GM23338 (cell line): Measurements from ENCODE around the gene AKT2. TPM values are rescaled to one million over a fixed set of nuclear protein-coding genes. Genes with fewer than 3 reads are reported as not detected.

ENCODE experiments used
- ATAC-seq: fragments of 200-7000 bp; cut with Tn5 transposase; 3 replicates; pipeline ENCODE4 v1.9.1; 2020
- DNase-seq: peaks from one replicate; pipeline ENCODE4 v3.0.0-alpha.2; 2015; ENCODE audit warnings: low spot score
- H2AFZ ChIP-seq: fragments of 200-600 bp; sonication (generic); 2 replicates; pipeline ENCODE4 v1.8.0; 2016; ENCODE audit warnings: antibody characterized with exemption, mild to moderate bottlenecking, moderate library complexity
- H3F3A ChIP-seq: fragments of 200-600 bp; sonication (generic); replicated peaks from 2 replicates; pipeline ENCODE4 v1.8.0; 2017; ENCODE audit warnings: antibody characterized with exemption, mixed run types, low read depth
- H3K27ac ChIP-seq: fragments of 200-600 bp; sonication (generic); 2 replicates; pipeline ENCODE4 v1.6.1; 2016; ENCODE audit warnings: low read depth
- H3K27me3 ChIP-seq: fragments of 200-600 bp; sonication (generic); 2 replicates; pipeline ENCODE4 v1.8.0; 2016; ENCODE audit warnings: mild to moderate bottlenecking, mixed run types, moderate library complexity; ENCODE audit not compliant: insufficient read depth
- H3K36me3 ChIP-seq: fragments of 200-600 bp; sonication (generic); 2 replicates; pipeline ENCODE4 v1.8.0; 2016; ENCODE audit warnings: mild to moderate bottlenecking; ENCODE audit not compliant: insufficient read depth
- H3K4me1 ChIP-seq: fragments of 200-600 bp; sonication (generic); 2 replicates; pipeline ENCODE4 v1.8.0; 2016; ENCODE audit warnings: mild to moderate bottlenecking, moderate library complexity; ENCODE audit not compliant: insufficient read depth
- H3K4me2 ChIP-seq: fragments of 200-600 bp; sonication (generic); 2 replicates; pipeline ENCODE4 v1.7.1; 2017; ENCODE audit warnings: mixed run types
- H3K4me3 ChIP-seq: fragments of 200-600 bp; sonication (generic); 2 replicates; pipeline ENCODE4 v1.6.1; 2016; ENCODE audit warnings: mixed run types
- H3K79me2 ChIP-seq: fragments of 200-600 bp; sonication (generic); replicated peaks from 2 replicates; pipeline ENCODE4 v1.8.0; 2017; ENCODE audit warnings: mild to moderate bottlenecking; ENCODE audit not compliant: insufficient read depth
- H3K9me2 ChIP-seq: fragments of 200-600 bp; sonication (generic); 2 replicates; pipeline ENCODE4 v1.8.0; 2017; ENCODE audit not compliant: insufficient read depth
- H4K20me1 ChIP-seq: fragments of 200-600 bp; sonication (generic); replicated peaks from 2 replicates; pipeline ENCODE4 v1.8.0; 2017; ENCODE audit warnings: mild to moderate bottlenecking; ENCODE audit not compliant: insufficient read depth
- H3K27ac Mint-ChIP-seq: 2 replicates; pipeline ENCODE4 v1.8.0; 2020; ENCODE audit warnings: inconsistent platforms, mild to moderate bottlenecking, moderate library complexity, mixed read lengths
- H3K27me3 Mint-ChIP-seq: 3 replicates; pipeline ENCODE4 v1.8.0; 2022; ENCODE audit warnings: low read depth, mild to moderate bottlenecking, moderate library complexity, mixed read lengths, inconsistent platforms; ENCODE audit not compliant: insufficient read depth, poor library complexity
- H3K36me3 Mint-ChIP-seq: 3 replicates; pipeline ENCODE4 v1.8.0; 2021; ENCODE audit warnings: low read depth, mild to moderate bottlenecking, inconsistent platforms, moderate library complexity, mixed read lengths
- H3K4me1 Mint-ChIP-seq: 3 replicates; pipeline ENCODE4 v1.8.0; 2020; ENCODE audit warnings: mild to moderate bottlenecking, inconsistent platforms, mixed read lengths
- H3K4me3 Mint-ChIP-seq: 3 replicates; pipeline ENCODE4 v1.8.0; 2021; ENCODE audit warnings: moderate library complexity, mild to moderate bottlenecking, inconsistent platforms, mixed read lengths
- H3K9me3 Mint-ChIP-seq: 3 replicates; pipeline ENCODE4 v1.8.0; 2020; ENCODE audit warnings: moderate library complexity, mild to moderate bottlenecking, inconsistent platforms, mixed read lengths
- CTCF ChIP-seq, 2 experiments: fragments of 200-600 bp in 1 of 2; sonication (generic) in 1 of 2; conservative IDR thresholded peaks; 2 replicates each; pipeline versions ENCODE4 v1.5.1 to v1.6.1; 2016 to 2017; ENCODE audit warnings: antibody characterized with exemption in 2 of 2, low read depth in 2 of 2, mild to moderate bottlenecking in 2 of 2, moderate library complexity in 1 of 2
- EZH2 ChIP-seq: fragments of 200-600 bp; sonication (generic); IDR thresholded peaks from one replicate; pipeline ENCODE4 v1.8.0; 2017; ENCODE audit warnings: antibody characterized with exemption, mild to moderate bottlenecking, low read depth; ENCODE audit not compliant: unreplicated experiment
- EZH2phosphoT487 ChIP-seq: fragments of 200-600 bp; sonication (generic); IDR thresholded peaks from one replicate; pipeline ENCODE4 v1.8.1; 2018; ENCODE audit warnings: antibody characterized with exemption; ENCODE audit not compliant: unreplicated experiment
- JUNB ChIP-seq: IDR thresholded peaks from one replicate; pipeline ENCODE4 v1.6.1; 2016; ENCODE audit warnings: antibody characterized with exemption; ENCODE audit not compliant: unreplicated experiment
- NANOG ChIP-seq: IDR thresholded peaks from 2 replicates; pipeline ENCODE4 v1.6.1; 2016; ENCODE audit warnings: antibody characterized with exemption, borderline replicate concordance
- ZNF114 ChIP-seq: fragments of 250-450 bp; sonication (Bioruptor Pico); IDR thresholded peaks from 2 replicates; pipeline ENCODE4 v1.5.0; 2020; ENCODE audit warnings: mild to moderate bottlenecking, moderate library complexity
- polyA plus RNA-seq: library from polyadenylated mRNA; unstranded; fragments of >200 nt; fragmentation: Nextera tagmentation; extraction: Ambion mirVana; gene quantifications from 2 replicates; pipeline ENCODE4 v1.2.1, GENCODE V29; 2016
- total RNA-seq: library from RNA; depleted of rRNA; stranded (reverse); fragments of >200 nt; shearing (Covaris generic); gene quantifications from 2 replicates; pipeline ENCODE4 v1.2.3, GENCODE V29; 2014
- TF ChIP-seq, protein P1 (sequence below): fragments of 250-450 bp; sonication (Bioruptor Pico); IDR thresholded peaks from 2 replicates; pipeline ENCODE4 v1.5.0; 2020; ENCODE audit warnings: mild to moderate bottlenecking, moderate library complexity

The AKT2 gene
- total and polyA plus RNA-seq, 2 experiments from 2014 or later, result 17.6 to 123 TPM

GRCh38 chr19:40249781-40250180, 35.4 kb downstream of the AKT2 start (continued):
- TF ChIP-seq NANOG (no peak), EZH2phosphoT487 (no peak), ZNF114 (no peak)

DNA sequence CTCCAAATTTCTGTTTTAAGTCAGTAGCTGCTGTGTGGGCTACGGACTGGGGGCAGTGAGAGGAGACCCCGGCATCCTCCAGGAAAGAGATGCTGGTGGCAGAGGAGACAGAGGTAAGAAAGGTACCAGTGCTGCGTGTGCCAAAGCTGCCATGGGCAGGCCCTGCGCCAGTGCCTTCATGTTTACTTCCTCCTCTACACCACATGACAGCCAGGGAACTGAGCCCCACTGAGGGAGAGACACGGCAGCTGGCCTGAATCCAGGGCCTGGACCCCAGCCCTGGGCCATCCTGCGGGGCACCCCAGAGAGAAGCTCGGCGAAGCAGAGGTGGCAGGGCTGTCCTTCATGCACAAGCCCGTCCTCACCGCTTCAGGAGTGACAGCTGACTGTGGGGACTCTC, 35.9 kb downstream of the AKT2 start:
- no peaks in the 10 kb centered on the region for H3K9me2 ChIP-seq

More for the DNA sequence above, 35.9 kb downstream of the AKT2 start:
- H3F3A ChIP-seq, result no peaks in the 10 kb centered on the region
- Mint-ChIP-seq H3K4me1 (peaks cover 22% of the 10 kb centered on the region), H3K9me3 (no peaks in the 10 kb centered on the region), H3K27me3 (peaks cover 10% of the 10 kb centered on the region), H3K36me3 (peaks cover 13% of the 10 kb centered on the region), H3K27ac (no peak overlapping the region), H3K4me3 (no peak overlapping the region)
- no peaks in the 10 kb centered on the region for H3K27me3 ChIP-seq
- H3K4me3 ChIP-seq, result no peak overlapping the region
- no peak for DNase-seq
- no peak overlapping the region for H2AFZ ChIP-seq
- no peaks in the 10 kb centered on the region; the same call in 1 of the 2 replicates for H3K79me2 ChIP-seq
- peaks cover 3% of the 10 kb centered on the region; the same call in 1 of the 2 replicates for H4K20me1 ChIP-seq
- H3K27ac ChIP-seq, result no peak overlapping the region
- H3K4me2 ChIP-seq, result no peak overlapping the region
- no peak for ATAC-seq
- H3K4me1 ChIP-seq, result peaks cover 7% of the 10 kb centered on the region; the same call in 1 of the 2 replicates
- no peaks in the 10 kb centered on the region; the same call in 1 of the 2 replicates for H3K36me3 ChIP-seq
- TF ChIP-seq EZH2 (no peak), EZH2phosphoT487 (no peak), JUNB (no peak), CTCF (conservative IDR thresholded peaks at IDR 0.05; ENCODE audit: low read depth in 2 of 2) (no peak)
- TF ChIP-seq, protein P1, sequence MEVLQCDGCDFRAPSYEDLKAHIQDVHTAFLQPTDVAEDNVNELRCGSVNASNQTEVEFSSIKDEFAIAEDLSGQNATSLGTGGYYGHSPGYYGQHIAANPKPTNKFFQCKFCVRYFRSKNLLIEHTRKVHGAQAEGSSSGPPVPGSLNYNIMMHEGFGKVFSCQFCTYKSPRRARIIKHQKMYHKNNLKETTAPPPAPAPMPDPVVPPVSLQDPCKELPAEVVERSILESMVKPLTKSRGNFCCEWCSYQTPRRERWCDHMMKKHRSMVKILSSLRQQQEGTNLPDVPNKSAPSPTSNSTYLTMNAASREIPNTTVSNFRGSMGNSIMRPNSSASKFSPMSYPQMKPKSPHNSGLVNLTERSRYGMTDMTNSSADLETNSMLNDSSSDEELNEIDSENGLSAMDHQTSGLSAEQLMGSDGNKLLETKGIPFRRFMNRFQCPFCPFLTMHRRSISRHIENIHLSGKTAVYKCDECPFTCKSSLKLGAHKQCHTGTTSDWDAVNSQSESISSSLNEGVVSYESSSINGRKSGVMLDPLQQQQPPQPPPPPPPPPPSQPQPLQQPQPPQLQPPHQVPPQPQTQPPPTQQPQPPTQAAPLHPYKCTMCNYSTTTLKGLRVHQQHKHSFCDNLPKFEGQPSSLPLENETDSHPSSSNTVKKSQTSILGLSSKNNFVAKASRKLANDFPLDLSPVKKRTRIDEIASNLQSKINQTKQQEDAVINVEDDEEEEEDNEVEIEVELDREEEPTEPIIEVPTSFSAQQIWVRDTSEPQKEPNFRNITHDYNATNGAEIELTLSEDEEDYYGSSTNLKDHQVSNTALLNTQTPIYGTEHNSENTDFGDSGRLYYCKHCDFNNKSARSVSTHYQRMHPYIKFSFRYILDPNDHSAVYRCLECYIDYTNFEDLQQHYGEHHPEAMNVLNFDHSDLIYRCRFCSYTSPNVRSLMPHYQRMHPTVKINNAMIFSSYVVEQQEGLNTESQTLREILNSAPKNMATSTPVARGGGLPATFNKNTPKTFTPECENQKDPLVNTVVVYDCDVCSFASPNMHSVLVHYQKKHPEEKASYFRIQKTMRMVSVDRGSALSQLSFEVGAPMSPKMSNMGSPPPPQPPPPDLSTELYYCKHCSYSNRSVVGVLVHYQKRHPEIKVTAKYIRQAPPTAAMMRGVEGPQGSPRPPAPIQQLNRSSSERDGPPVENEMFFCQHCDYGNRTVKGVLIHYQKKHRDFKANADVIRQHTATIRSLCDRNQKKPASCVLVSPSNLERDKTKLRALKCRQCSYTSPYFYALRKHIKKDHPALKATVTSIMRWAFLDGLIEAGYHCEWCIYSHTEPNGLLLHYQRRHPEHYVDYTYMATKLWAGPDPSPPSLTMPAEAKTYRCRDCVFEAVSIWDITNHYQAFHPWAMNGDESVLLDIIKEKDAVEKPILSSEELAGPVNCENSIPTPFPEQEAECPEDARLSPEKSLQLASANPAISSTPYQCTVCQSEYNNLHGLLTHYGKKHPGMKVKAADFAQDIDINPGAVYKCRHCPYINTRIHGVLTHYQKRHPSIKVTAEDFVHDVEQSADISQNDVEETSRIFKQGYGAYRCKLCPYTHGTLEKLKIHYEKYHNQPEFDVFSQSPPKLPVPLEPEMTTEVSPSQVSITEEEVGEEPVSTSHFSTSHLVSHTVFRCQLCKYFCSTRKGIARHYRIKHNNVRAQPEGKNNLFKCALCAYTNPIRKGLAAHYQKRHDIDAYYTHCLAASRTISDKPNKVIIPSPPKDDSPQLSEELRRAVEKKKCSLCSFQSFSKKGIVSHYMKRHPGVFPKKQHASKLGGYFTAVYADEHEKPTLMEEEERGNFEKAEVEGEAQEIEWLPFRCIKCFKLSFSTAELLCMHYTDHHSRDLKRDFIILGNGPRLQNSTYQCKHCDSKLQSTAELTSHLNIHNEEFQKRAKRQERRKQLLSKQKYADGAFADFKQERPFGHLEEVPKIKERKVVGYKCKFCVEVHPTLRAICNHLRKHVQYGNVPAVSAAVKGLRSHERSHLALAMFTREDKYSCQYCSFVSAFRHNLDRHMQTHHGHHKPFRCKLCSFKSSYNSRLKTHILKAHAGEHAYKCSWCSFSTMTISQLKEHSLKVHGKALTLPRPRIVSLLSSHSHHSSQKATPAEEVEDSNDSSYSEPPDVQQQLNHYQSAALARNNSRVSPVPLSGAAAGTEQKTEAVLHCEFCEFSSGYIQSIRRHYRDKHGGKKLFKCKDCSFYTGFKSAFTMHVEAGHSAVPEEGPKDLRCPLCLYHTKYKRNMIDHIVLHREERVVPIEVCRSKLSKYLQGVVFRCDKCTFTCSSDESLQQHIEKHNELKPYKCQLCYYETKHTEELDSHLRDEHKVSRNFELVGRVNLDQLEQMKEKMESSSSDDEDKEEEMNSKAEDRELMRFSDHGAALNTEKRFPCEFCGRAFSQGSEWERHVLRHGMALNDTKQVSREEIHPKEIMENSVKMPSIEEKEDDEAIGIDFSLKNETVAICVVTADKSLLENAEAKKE (CRISPR knock-in tag), result no peak
